H1 (cell line): ENCODE data around the gene KCNQ1. TPM values are rescaled to one million over a fixed set of nuclear protein-coding genes. Genes with fewer than 3 reads are reported as not detected.

Source experiments
- CHD7 ChIP-seq: fragments of 300-600 bp; sonication (generic); IDR thresholded peaks from 2 replicates; pipeline ENCODE4 v1.7.1; 2012; ENCODE audit warnings: low read length, moderate library complexity, mild to moderate bottlenecking, inconsistent platforms; ENCODE audit not compliant: insufficient replicate concordance
- CREB1 ChIP-seq: IDR thresholded peaks from 2 replicates; pipeline ENCODE4 v1.6.1; 2012; ENCODE audit warnings: inconsistent platforms
- CTCF ChIP-seq, 3 experiments: IDR thresholded peaks; 1 replicate in 2 of 3; 2 replicates in 1 of 3; pipeline versions ENCODE4 v1.5.1 to v1.6.1; 2011; ENCODE audit warnings: low read length in 3 of 3, mild to moderate bottlenecking in 3 of 3, inconsistent platforms in 2 of 3, low read depth in 1 of 3, moderate library complexity in 1 of 3; ENCODE audit not compliant: insufficient read depth in 1 of 3; ENCODE audit errors: control extremely low read depth in 1 of 3
- HDAC2 ChIP-seq, 2 experiments: fragments of 300-600 bp in 1 of 2; sonication (generic) in 1 of 2; IDR thresholded peaks; 2 replicates each; pipeline ENCODE4 v1.6.1; 2011 to 2012; ENCODE audit warnings: low read depth in 2 of 2, low read length in 2 of 2, mild to moderate bottlenecking in 2 of 2, moderate library complexity in 2 of 2, borderline replicate concordance in 1 of 2, inconsistent platforms in 1 of 2
- polyA plus RNA-seq, 7 experiments: library from polyadenylated mRNA; depleted of rRNA in 3 of 7; stranded (reverse) in 5 of 7; unstranded in 2 of 7; fragments of >200 nt in 5 of 7; fragments of 200-250 nt in 2 of 7; gene quantifications; 1 replicate in 5 of 7; 2 replicates in 1 of 7; 4 replicates in 1 of 7; pipeline versions ENCODE4 v1.2.1 to v1.2.3, GENCODE V29; 2011 to 2013; ENCODE audit warnings: missing spikeins in 2 of 7, mixed read lengths in 2 of 7
- total RNA-seq: library from RNA; stranded (reverse); fragmentation: NEBNext Ultra II Directional; extraction: Animal tissue kit (Norgen Biotek cat#: 25700); gene quantifications from 2 replicates; pipeline ENCODE4 v1.2.1, GENCODE V29; 2021

Gene KCNQ1
- total and polyA plus RNA-seq, 2 of the 8 experiments (the other 6 are each of a cell fraction or from before 2014, with no cell fraction given): 1.9 to 2.0 TPM

- TF ChIP-seq CHD7 (no peak), HDAC2 (IDR thresholded peaks at IDR 0.05; ENCODE audit: borderline replicate concordance in 1 of 2, low read depth in 2 of 2, low read length in 2 of 2) (no peak), CREB1 (peak; percentile 55; the same call in 1 of the 2 replicates), CTCF (IDR thresholded peaks at IDR 0.05; ENCODE audit: control extremely low read depth in 1 of 3, insufficient read depth in 1 of 3, low read depth in 1 of 3, low read length in 3 of 3) (no peak)
These were observed 255.8 kb downstream of the KCNQ1 start (continued) for GRCh38 chr11:2700415-2701211.
